Thyroid gland (tissue), 4 donors: ENCODE data around the gene MAGED1. TPM values are rescaled to one million over a fixed set of nuclear protein-coding genes. Genes with fewer than 3 reads are reported as not detected.

Experiments
- DNase-seq, 2 donors: peaks; one replicate each; pipeline ENCODE4 v3.0.0-alpha.2; 2019
- H3K27ac ChIP-seq, 3 donors: fragments of 200-600 bp; sonication (generic); 1 replicate in 2 of 3; 2 replicates in 1 of 3; pipeline ENCODE4 v1.5.1; 2016 to 2019; ENCODE audit warnings: mild to moderate bottlenecking in 1 of 3, moderate library complexity in 1 of 3
- H3K27me3 ChIP-seq: fragments of 200-600 bp; sonication (generic); one replicate; pipeline ENCODE4 v1.5.1; 2019
- H3K36me3 ChIP-seq, 2 donors: fragments of 200-600 bp; sonication (generic); one replicate each; pipeline ENCODE4 v1.5.1; 2016 to 2019
- H3K4me1 ChIP-seq, 2 donors: fragments of 200-600 bp; sonication (generic); one replicate each; pipeline ENCODE4 v1.5.1; 2017 to 2019
- H3K4me3 ChIP-seq, 3 donors: fragments of 200-600 bp; sonication (generic); replicated peaks in 1 of 3; 1 replicate in 2 of 3; 2 replicates in 1 of 3; pipeline ENCODE4 v1.5.1; 2016; ENCODE audit warnings: mild to moderate bottlenecking in 1 of 3
- H3K9me3 ChIP-seq: fragments of 200-600 bp; sonication (generic); one replicate; pipeline ENCODE4 v1.5.1; 2017
- POLR2A ChIP-seq, 2 donors: fragments of 450-650 bp; IDR thresholded peaks; one replicate each; pipeline ENCODE4 v1.6.1; 2017; ENCODE audit warnings: antibody characterized with exemption in 2 of 2, mild to moderate bottlenecking in 2 of 2, moderate library complexity in 1 of 2
- WGBS, 2 donors: methylation state at CpG; one replicate each; pipeline ENCODE4 v1.1.5; 2017; 5-methylcytosine and 5-hydroxymethylcytosine counted together
- intact Hi-C: fragments of 100-400 bp; cut with DNase I; formaldehyde crosslinking; loops from one replicate; pipeline ENCODE4 v1.15.1; 2023
- total RNA-seq, 4 donors: library from RNA; depleted of rRNA; stranded (reverse); fragments of >200 nt; gene quantifications; one replicate each; pipeline ENCODE4 v1.2.3, GENCODE V29; 2016
- TF ChIP-seq, protein P1 (sequence below), 6 experiments: fragments of 200-600 bp in 3 of 6; fragments of 450-650 bp in 3 of 6; sonication (generic) in 3 of 6; IDR thresholded peaks; one replicate each; pipeline ENCODE4 v1.5.1; 2016 to 2019; ENCODE audit warnings: antibody characterized with exemption in 6 of 6, mild to moderate bottlenecking in 2 of 6, inconsistent platforms in 1 of 6, moderate library complexity in 1 of 6

MAGED1 gene
- total RNA-seq, 4 donors from 2014 or later, result 83.7 to 277 (median 201) TPM

DNA sequence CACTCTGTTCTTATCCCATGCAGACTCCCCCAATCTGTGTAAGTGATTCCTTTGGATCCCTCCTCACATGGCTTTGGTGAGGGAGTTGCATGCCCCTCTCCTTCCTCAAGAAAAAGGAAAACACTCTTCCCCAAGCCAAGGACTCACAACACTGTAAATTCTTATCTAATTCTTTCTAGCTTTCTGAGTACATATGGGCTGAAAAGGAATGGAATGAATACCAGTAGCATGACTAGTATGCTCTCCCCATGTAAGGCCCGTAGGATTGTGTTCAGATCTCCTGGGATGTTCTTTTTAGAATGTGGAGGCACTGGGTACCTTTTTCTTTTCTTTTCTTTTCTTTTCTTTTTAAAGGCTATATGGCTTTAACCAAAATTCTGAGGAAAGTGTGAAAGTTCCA is 17.0 kb upstream of the MAGED1 start:
- DNase-seq, result no peak
- no peak overlapping the region for H3K27ac ChIP-seq
- intact Hi-C loops, result no loop called here
- H3K4me3 ChIP-seq, result no peak overlapping the region
- WGBS, 2 donors, result 93 to 96% methylated on average over 1 of the region's 1 CpG
- no peaks in the 10 kb centered on the region for H3K9me3 ChIP-seq
- H3K36me3 ChIP-seq, result no peaks in the 10 kb centered on the region
- no peaks in the 10 kb centered on the region for H3K4me1 ChIP-seq
- TF ChIP-seq POLR2A (IDR thresholded peaks at IDR 0.05), result no peak
- TF ChIP-seq, protein P1, sequence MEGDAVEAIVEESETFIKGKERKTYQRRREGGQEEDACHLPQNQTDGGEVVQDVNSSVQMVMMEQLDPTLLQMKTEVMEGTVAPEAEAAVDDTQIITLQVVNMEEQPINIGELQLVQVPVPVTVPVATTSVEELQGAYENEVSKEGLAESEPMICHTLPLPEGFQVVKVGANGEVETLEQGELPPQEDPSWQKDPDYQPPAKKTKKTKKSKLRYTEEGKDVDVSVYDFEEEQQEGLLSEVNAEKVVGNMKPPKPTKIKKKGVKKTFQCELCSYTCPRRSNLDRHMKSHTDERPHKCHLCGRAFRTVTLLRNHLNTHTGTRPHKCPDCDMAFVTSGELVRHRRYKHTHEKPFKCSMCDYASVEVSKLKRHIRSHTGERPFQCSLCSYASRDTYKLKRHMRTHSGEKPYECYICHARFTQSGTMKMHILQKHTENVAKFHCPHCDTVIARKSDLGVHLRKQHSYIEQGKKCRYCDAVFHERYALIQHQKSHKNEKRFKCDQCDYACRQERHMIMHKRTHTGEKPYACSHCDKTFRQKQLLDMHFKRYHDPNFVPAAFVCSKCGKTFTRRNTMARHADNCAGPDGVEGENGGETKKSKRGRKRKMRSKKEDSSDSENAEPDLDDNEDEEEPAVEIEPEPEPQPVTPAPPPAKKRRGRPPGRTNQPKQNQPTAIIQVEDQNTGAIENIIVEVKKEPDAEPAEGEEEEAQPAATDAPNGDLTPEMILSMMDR (IDR thresholded peaks at IDR 0.05), result no peak
- no peaks in the 10 kb centered on the region for H3K27me3 ChIP-seq

DNA sequence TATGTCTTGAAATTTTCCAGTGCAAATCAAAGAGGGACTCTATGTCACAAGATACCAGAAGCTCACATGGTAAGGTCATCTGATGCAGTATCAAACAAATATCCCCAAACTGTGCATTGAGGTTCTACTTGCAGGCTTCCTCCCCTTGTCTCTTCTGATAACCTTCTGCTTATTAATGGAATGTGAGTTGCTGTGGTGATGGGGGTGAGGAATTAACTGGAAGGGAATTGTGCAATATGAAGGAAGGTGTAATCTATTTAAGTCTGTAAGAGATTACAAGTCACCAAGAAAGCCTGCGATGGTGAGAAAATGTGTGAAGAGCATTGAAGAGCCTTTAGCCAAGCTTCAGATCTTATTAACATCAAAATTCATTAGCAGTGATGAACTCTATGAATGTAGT is 15.4 kb upstream of the MAGED1 start:
- WGBS, 2 donors, result 100% methylated on average over 1 of the region's 1 CpG
- no peak for TF ChIP-seq POLR2A (IDR thresholded peaks at IDR 0.05)
- TF ChIP-seq, protein P1 (IDR thresholded peaks at IDR 0.05), result no peak
- DNase-seq, result no peak
- no peaks in the 10 kb centered on the region for H3K4me1 ChIP-seq
- intact Hi-C loops, result no loop called here
- no peaks in the 10 kb centered on the region for H3K36me3 ChIP-seq
- H3K9me3 ChIP-seq, result no peaks in the 10 kb centered on the region
- H3K27ac ChIP-seq, result no peak overlapping the region
- H3K4me3 ChIP-seq, result no peak overlapping the region
- H3K27me3 ChIP-seq, result no peaks in the 10 kb centered on the region

DNA sequence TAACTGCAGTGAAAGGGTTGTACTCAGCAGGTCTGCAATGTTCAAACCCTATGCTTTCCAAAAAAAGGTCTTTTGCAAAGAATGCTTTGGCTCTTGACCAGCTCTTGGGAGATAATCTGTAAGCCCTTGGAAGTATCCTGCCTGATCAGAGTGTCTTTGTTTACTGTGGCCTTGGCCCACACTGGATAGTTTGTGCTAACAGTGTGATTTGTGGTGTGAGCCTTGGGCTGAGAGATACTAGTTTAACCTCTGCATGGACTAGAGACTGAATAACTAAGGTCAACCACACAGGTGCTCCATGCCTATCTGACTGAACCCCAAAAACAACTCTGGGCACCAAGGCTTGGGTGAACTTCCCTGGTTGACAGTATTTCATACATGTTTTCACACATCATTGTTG is 3.6 kb upstream of the MAGED1 start:
- no peaks in the 10 kb centered on the region for H3K36me3 ChIP-seq
- no peaks in the 10 kb centered on the region for H3K27me3 ChIP-seq
- DNase-seq, result no peak
- TF ChIP-seq POLR2A (IDR thresholded peaks at IDR 0.05), result no peak
- TF ChIP-seq, protein P1 (IDR thresholded peaks at IDR 0.05), result no peak
- intact Hi-C loops, result no loop called here
- no peaks in the 10 kb centered on the region for H3K9me3 ChIP-seq
- no peaks in the 10 kb centered on the region for H3K4me1 ChIP-seq
- no peak overlapping the region for H3K4me3 ChIP-seq
- no peak overlapping the region for H3K27ac ChIP-seq

DNA sequence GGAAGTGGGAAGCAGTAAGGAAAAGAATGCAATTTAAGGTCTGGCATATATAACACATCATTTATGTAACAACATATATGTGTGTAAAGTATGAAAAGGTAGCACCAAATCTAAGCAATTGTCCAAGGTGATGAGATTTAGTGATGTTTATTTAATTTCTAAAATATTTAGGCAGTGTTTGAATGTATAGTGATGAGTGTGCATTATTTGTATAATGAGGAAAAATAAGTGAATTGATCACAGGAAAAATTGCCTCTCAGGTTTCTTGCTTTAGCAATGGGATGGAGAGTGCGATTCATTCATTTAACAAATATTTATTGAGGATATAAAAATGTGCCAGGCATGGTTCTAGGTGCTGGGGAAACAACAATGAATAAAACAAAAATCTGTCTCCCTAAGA is 2.2 kb upstream of the MAGED1 start:
- Histone ChIP-seq H3K36me3 (no peaks in the 10 kb centered on the region), H3K27ac (no peak overlapping the region), H3K4me3 (no peak overlapping the region), H3K9me3 (no peaks in the 10 kb centered on the region), H3K27me3 (no peaks in the 10 kb centered on the region), H3K4me1 (peaks cover 0 to 6% of the 10 kb centered on the region in 2 donors)
- TF ChIP-seq, protein P1 (IDR thresholded peaks at IDR 0.05), result no peak
- no peak for TF ChIP-seq POLR2A (IDR thresholded peaks at IDR 0.05)
- intact Hi-C loops, result no loop called here
- WGBS, 2 donors, result 91 to 92% methylated on average over 1 of the region's 1 CpG
- DNase-seq, result no peak

DNA sequence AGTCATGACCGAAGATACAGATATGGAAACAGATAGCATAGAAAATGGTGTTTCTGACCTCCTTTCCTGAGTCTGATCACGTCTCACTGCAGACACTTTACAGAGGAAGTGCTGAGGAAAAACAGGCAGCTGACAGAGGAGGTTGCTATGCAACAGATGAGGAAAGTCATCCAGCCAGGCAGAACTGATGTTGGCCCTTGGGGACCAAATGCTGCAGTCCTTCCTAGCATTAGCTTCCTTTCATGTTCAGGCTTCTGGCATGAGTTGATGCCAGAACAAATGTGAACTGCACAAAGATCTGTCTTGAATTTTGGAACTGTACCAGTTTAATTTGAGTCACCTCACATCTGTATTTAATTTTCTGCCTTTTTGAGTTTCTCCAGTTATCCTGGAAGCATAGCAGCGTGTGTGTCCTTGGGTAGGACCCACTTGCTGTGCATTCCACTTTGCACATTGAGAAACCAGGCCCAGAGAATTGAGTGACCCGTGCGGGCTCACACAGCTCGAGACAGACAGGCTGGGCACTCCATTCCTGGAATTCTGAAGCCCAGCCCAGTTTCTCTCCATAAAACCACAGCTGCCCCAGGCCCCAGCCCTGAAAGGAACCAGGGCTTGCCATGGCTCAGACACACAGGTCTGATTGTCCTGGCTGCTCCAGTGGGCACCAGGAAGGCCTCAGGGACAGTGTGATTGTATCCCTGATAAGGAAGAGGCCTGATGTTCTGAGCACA is 1.4 kb upstream of the MAGED1 start:
- Histone ChIP-seq H3K4me3 (no peak overlapping the region), H3K27me3 (no peaks in the 10 kb centered on the region), H3K9me3 (no peaks in the 10 kb centered on the region), H3K36me3 (no peaks in the 10 kb centered on the region), H3K27ac (peak overlapping the region in 1 of 3 donors; percentile 65), H3K4me1 (peaks cover 0 to 6% of the 10 kb centered on the region in 2 donors)
- intact Hi-C loops, result no loop called here
- TF ChIP-seq, protein P1 (IDR thresholded peaks at IDR 0.05), result no peak
- TF ChIP-seq POLR2A (IDR thresholded peaks at IDR 0.05), result no peak
- WGBS, 2 donors, result 62 to 69% methylated on average over 6 of the region's 6 CpGs
- DNase-seq, result no peak
